HAP-1 (cell line): ENCODE measurements around the gene HYDIN.
"Not testable (repeated sequence)": the region's sequence is repeated elsewhere in the genome, so short reads cannot be mapped to it uniquely, and the experiment has no call there.

ENCODE experiments used
- DNase-seq, 2 experiments: peaks; one replicate each; pipeline ENCODE4 v3.0.0-alpha.2; 2016 to 2020; ENCODE audit warnings: low spot score in 2 of 2
- H3K27me3 ChIP-seq: fragments of 250-450 bp; sonication (Bioruptor Pico); 2 replicates; pipeline ENCODE4 v1.5.1; 2020; ENCODE audit warnings: low read depth, mild to moderate bottlenecking, moderate library complexity
- H3K36me3 ChIP-seq: fragments of 250-450 bp; sonication (Bioruptor Pico); replicated peaks from 2 replicates; pipeline ENCODE4 v1.5.1; 2020; ENCODE audit warnings: mild to moderate bottlenecking
- H3K4me1 ChIP-seq: fragments of 250-450 bp; sonication (Bioruptor Pico); 2 replicates; pipeline ENCODE4 v1.5.1; 2020; ENCODE audit warnings: mild to moderate bottlenecking
- H3K4me3 ChIP-seq: fragments of 250-450 bp; sonication (Bioruptor Pico); 2 replicates; pipeline ENCODE4 v1.5.1; 2020; ENCODE audit warnings: mild to moderate bottlenecking, moderate library complexity
- H3K9me3 ChIP-seq: fragments of 250-450 bp; sonication (Bioruptor Pico); 2 replicates; pipeline ENCODE4 v1.5.1; 2020; ENCODE audit warnings: mild to moderate bottlenecking, moderate library complexity
- in situ Hi-C: fragments of 300-500 bp; cut with MboI; formaldehyde crosslinking; loops from 3 replicates; pipeline ENCODE4 v1.14.3; 2020; ENCODE audit warnings: low sequenced_read_pairs, inconsistent platforms, mixed read lengths

The HYDIN gene

DNA sequence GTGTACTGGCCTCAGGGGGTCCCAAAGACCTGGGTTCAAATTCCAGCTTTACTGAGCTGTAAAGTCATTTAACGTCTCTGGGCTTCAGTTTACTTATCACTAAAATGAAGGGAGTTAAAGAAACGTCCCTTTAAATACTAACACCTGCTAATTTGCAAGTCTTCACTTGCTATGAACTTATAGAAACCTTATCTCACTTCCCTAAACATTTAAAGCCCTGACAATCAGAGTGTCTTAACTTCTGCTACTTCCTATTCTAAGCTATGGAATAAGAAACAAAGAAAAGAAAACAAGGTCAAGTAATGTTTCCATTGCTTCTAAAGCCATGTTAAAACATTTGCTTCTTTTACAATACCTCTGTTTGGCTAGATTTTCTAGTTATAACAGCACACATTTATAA, 87.3 kb downstream of the HYDIN start:
- DNase-seq, H3K9me3 ChIP-seq, H3K4me1 ChIP-seq, in situ Hi-C loops, H3K36me3 ChIP-seq, H3K4me3 ChIP-seq, H3K27me3 ChIP-seq: not testable (repeated sequence)

- in situ Hi-C loops, H3K4me1 ChIP-seq, H3K27me3 ChIP-seq, H3K4me3 ChIP-seq, H3K9me3 ChIP-seq, H3K36me3 ChIP-seq, DNase-seq: not testable (repeated sequence)
These were observed 120.0 kb downstream of the HYDIN start for GRCh38 chr16:71110565-71110964.

DNA sequence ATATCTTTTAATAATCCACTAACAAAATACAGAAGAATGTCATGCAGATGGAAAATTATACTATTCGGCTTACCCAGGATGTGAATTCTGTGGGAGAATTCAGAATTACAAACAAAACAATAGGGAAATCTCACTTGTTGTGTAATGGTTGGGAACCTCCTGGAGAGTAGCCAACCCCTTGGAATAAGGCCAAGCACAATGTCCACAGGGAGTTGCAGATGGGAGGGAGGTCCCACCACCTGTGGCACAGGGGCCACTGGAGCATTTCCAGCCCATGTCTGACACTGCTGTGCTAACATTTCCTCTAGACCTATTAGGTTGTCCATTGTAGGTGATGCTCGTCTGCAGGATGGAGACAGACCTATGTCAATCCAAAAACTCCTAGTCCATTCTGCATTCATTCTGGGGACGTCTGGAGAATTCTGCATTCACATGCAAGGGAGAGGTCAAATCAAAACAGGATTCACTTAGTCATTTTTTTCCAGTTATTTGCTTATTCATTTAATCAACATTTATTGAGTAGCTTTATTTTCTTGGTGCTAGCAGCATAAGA, 120.8 kb downstream of the HYDIN start:
- in situ Hi-C loops, H3K27me3 ChIP-seq, H3K36me3 ChIP-seq, H3K9me3 ChIP-seq, DNase-seq, H3K4me3 ChIP-seq, H3K4me1 ChIP-seq: not testable (repeated sequence)

DNA sequence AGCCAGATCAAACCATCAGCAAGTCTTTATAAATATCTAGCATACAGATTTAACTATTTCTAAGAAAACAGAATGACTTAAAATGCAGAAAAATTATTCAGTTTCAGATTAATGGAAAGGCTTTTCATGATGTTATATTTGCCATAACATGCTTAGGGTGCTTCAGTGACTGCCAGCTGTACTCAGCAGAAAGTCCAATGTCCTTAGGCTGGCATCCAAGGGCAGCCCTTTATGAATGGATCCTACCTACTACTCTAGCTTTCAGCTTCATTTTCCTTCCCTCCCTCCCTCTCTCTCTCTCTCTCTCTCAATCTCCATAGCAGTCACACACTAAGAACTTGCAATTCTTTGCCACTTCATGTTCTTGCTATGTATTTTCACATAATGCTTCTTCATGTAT, 124.6 kb downstream of the HYDIN start:
- in situ Hi-C loops: not testable (repeated sequence)

DNA sequence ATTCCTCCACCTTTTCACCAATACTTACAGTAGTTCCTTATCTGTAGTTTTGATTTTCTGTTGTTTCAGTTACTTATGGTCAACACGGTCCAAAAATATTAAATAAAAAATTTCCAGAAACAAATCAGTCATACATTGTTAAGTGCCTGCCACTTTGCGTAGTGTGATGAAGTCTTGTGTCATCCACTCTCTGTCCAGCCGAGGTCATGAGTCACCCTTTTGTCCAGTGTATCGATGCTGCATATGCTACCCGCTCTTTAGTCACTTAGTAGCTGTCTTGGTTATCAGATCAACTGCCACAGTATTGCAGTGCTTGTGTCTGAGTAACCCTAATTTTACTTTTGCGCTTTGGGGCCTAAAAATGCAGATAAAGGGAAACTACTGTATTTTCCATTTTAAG, 146.9 kb downstream of the HYDIN start:
- in situ Hi-C loops, H3K36me3 ChIP-seq, H3K27me3 ChIP-seq, DNase-seq, H3K4me1 ChIP-seq, H3K9me3 ChIP-seq, H3K4me3 ChIP-seq: not testable (repeated sequence)

More for the DNA sequence above, 124.6 kb downstream of the HYDIN start:
- H3K36me3 ChIP-seq, DNase-seq, H3K9me3 ChIP-seq, H3K4me3 ChIP-seq, H3K27me3 ChIP-seq, H3K4me1 ChIP-seq: not testable (repeated sequence)

GRCh38 chr16:71080777-71081176, 149.7 kb downstream of the HYDIN start:
- H3K36me3 ChIP-seq, in situ Hi-C loops, H3K4me3 ChIP-seq, H3K27me3 ChIP-seq, DNase-seq, H3K9me3 ChIP-seq, H3K4me1 ChIP-seq: not testable (repeated sequence)

GRCh38 chr16:71080262-71080661, 150.3 kb downstream of the HYDIN start:
- H3K9me3 ChIP-seq, in situ Hi-C loops, DNase-seq, H3K36me3 ChIP-seq, H3K4me1 ChIP-seq, H3K27me3 ChIP-seq, H3K4me3 ChIP-seq: not testable (repeated sequence)

GRCh38 chr16:71070651-71071050, 159.9 kb downstream of the HYDIN start:
- H3K4me3 ChIP-seq, DNase-seq, H3K4me1 ChIP-seq, in situ Hi-C loops, H3K36me3 ChIP-seq, H3K27me3 ChIP-seq, H3K9me3 ChIP-seq: not testable (repeated sequence)

DNA sequence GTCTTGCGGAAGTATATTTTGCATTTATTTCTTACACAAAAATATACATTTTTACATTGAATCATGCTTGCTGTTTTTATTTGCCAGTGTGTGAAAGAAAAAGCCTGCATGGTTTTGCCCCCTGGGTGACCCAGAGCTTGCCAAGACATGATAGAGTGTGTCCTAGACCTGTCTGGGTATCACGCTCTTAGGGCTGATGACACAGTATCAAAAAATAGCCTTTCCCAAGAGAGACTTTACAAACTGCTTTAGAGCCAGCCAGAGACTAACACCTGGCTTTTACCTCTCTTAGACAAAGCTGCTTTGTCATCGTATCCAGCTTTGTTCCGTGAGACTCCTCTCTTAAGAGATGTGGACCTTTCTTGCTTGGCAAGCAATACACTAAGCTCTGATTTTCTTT, 160.7 kb downstream of the HYDIN start:
- in situ Hi-C loops, H3K4me1 ChIP-seq, H3K27me3 ChIP-seq, H3K36me3 ChIP-seq, H3K4me3 ChIP-seq, DNase-seq, H3K9me3 ChIP-seq: not testable (repeated sequence)

GRCh38 chr16:71053897-71054609, 176.5 kb downstream of the HYDIN start:
- H3K27me3 ChIP-seq, H3K9me3 ChIP-seq, H3K4me1 ChIP-seq, H3K4me3 ChIP-seq, DNase-seq, in situ Hi-C loops, H3K36me3 ChIP-seq: not testable (repeated sequence)

- H3K9me3 ChIP-seq, DNase-seq, H3K27me3 ChIP-seq, in situ Hi-C loops, H3K4me1 ChIP-seq, H3K36me3 ChIP-seq, H3K4me3 ChIP-seq: not testable (repeated sequence)
These were observed 180.2 kb downstream of the HYDIN start for GRCh38 chr16:71050307-71050706.

DNA sequence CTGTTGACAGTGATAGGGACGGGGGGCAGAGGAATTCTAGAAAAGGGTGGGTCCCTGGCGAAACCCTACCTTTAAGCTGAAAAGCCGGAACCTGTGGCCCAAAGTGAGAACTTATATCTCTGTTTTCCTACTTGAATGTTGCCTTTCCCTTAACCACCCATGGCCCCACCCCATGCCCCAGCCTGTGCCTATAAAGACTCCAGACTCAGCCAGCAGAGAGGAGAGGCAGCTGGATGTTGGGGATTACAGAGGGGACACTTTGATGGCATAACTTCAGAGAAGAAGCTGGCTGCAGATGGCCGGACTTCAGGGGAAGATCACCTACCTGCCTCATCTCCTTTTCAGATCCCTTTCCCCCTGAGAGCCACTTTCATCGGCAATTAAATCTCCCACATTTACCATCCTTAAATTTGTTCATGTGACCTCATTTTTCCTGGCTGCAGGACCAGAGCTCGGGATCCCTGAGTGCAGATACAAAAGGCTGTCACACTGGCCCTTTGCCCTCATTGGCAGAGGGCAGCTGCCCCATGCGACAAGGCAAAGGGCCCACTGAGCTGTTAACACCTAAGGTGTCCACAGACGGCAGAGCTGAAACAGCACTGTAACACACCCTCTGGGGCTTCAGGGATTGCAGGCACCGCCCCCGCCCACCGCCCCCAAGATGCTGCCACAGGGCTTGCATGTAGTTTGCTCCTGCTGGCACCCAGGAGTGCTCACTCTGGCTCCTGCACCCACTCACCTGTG, 191.0 kb downstream of the HYDIN start:
- in situ Hi-C loops, H3K4me3 ChIP-seq, DNase-seq, H3K9me3 ChIP-seq, H3K36me3 ChIP-seq, H3K4me1 ChIP-seq, H3K27me3 ChIP-seq: not testable (repeated sequence)

GRCh38 chr16:71038421-71038820, 192.1 kb downstream of the HYDIN start:
- H3K4me1 ChIP-seq, H3K9me3 ChIP-seq, H3K4me3 ChIP-seq, in situ Hi-C loops, H3K36me3 ChIP-seq, H3K27me3 ChIP-seq: not testable (repeated sequence)
- peak in 1 of 2 experiments; percentile 9 for DNase-seq

- H3K4me1 ChIP-seq, H3K4me3 ChIP-seq, H3K9me3 ChIP-seq, H3K27me3 ChIP-seq, in situ Hi-C loops, H3K36me3 ChIP-seq: not testable (repeated sequence)
- DNase-seq: peak; percentile 68 to 82
These were observed 192.5 kb downstream of the HYDIN start for GRCh38 chr16:71037987-71038386.
